HG03108 (cell line): ENCODE data around the gene GRIFIN.
"Not testable (repeated sequence)": the region's sequence is repeated elsewhere in the genome, so short reads cannot be mapped to it uniquely, and the experiment has no call there.

Experiments
- ATAC-seq: cut with Tn5 transposase; IDR thresholded peaks from one replicate; pipeline ENCODE4 v1.9.1; 2021; ENCODE audit warnings: moderate library complexity; ENCODE audit not compliant: unreplicated experiment

GRIFIN gene

GRCh38 chr7:2461268-2462026 lies 14.8 kb downstream of the GRIFIN start:
- no peak for ATAC-seq

DNA sequence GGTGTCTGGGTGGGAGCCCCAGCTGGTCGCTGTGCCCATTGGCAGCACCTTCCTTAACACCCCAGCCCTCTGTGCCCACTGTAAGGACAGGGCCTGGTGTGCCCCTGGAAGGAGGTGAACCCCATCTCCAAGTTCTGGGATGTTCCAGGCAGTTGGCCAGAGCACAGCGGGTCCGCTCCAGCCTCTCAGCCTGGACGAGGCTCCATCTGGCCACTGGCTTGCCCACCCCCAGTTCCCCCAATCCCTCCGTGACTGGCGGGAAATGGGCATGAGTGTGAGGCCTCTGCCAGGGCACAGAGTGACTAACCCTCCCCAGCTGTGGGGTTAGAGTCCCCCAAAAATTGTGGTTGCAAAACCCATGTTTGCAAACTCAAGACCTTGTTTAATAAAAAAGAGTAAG lies 15.6 kb downstream of the GRIFIN start:
- ATAC-seq: no peak

DNA sequence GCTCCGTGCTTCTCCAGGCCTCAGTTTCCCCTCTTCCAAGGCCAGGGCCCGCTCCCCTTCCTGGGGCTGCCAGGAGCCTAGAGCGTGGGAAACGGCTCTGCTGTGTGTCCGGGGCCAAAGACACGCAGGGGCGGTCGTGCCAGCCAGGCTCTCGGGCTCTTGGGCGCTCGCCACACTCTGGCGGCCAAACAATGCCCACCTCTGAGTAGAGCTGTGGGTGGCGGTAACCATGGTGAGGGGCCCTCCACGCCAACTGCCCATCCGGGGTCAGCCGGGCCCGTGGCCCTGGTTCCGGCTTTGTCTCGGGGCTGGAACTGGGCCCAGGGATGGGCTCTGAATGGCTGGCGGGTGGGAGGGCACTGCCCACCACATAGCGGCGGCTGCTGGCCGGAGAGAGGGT lies 16.0 kb downstream of the GRIFIN start:
- ATAC-seq: no peak

- no peak for ATAC-seq
Measured at GRCh38 chr7:2459674-2460073, 16.5 kb downstream of the GRIFIN start.

DNA sequence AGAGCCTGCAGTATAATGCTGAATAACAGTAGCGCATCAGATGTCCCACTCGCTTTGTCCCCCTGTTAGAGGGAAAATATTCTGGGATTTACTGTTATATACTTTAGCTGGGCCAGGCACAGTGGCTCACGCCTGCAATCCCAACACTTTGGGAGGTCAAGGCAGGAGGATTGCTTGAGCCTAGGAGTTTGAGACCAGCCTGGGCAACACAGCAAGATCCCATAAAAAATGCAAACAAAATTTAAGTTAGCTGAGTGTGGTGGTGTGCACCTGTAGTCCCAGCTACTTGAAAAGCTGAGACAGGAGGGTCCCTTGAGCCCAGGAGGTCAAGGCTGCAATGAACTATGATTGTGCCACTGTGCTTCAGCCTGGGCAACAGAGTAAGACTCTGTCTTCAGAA lies 22.3 kb downstream of the GRIFIN start:
- ATAC-seq: not testable (repeated sequence)

DNA sequence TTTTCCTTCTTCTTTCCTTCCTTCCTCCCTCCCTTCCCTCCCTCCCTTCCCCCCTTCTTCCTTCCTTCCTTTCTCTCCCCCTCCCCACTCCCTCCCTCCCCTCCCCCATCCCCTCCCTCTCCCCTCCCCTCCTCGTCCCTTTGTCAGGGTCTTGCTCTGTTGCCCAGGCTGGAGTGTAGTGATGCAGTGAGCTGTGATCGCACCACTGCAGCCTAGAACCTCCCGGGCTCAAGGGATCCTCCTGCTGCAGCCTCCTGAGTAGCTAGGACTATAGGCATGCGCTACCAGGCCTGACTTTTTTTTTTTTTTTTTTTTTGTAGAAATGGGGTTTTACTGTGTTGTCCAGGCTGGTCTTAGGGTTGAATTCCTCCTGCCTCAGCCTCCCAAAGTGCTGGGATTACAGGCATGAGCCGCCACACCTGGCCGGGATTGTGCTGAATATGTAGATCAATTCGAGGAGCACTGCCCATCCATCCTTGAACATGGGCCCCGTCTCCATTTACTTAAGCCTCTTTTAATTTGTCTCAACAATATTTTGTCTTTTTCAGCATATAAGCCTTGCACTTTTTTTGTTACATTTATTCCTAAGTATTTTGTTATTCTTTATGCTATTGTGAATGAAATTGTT lies 23.4 kb downstream of the GRIFIN start:
- no peak for ATAC-seq

DNA sequence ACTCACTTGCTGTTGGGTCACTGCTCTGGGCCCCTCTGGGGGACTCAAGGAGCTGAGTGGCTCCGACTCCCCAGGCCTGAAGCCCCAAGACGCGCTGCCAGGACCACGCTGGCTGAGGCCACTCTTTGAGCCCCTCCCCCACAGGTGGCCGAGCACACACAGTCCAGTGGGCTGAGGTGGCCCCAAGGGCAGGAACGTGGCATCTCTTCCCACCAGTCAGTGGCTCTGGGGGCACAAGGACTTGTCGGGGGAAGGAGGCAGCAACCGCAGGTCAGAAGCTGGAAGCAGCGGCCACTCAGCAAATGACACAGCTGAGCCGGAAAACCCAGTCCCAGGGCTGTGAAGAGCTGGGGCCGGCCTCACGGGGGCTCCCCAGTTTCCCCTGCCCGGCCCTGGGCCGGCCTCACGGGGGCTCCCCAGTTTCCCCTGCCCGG lies 24.1 kb downstream of the GRIFIN start:
- ATAC-seq: peak; percentile 65

GRCh38 chr7:2451171-2452073 lies 24.8 kb downstream of the GRIFIN start:
- peak; percentile 77 for ATAC-seq

DNA sequence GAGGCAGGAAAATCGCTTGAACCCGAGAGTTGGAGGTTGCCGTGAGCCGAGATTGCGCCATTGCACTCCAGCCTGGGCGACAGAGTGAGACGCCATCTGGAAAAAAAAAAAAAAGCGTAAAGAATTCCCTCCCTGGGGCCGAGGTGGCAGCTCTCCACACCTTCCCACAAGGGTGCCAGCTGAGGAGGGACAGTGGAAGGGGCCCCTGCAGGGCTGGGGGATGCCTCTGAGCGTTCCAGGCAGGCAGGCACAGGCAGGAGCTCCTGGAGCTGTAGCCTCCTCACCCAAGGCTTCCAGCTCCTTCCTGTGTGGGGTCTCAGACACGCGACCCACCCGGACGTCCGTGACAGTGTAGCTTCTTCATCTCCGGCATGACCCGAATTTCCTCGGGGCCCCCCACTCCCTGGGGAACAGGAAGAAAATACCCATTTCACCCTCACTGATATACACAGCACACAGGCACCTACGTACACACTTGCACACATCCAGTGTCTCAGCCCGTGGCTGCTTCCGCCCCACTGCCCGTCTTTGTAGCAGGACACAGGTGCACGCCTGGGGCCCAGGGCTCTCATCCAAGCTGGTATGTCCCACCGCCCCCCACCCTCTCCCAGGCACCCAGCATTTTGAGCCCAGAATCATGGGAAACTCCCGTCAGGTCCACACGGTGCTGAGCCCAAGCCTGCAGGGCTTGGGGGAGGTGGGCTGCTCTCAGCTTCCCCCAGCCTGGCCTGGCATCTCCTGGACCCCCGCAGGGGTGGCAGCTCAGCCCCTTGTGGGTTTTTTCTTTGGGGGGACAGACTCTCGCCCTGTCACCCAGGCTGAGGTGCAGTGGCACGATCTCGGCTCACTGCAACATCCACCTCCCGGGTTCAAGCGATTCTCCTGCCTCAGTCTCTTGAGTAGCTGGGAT lies 25.7 kb downstream of the GRIFIN start:
- no peak for ATAC-seq

DNA sequence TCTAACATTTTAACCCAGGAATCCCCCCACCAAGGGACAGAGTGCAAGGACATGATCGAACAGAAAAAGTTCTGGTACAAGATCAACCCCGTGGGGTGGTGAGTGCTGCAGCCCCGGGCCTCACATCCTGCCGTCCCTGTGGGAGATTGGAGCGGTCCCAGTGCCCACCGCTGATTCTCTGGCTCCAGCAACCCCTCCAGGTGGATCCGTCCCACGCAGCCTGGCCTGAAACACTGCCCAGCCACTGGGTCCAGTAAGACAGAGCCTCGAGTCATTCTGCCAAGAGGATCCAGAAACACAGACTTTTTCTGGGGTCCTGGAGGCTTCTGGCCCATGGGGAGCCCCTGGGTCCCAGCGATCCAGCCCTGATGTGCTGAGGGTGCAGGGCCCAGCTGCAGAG lies 29.5 kb downstream of the GRIFIN start:
- no peak for ATAC-seq

DNA sequence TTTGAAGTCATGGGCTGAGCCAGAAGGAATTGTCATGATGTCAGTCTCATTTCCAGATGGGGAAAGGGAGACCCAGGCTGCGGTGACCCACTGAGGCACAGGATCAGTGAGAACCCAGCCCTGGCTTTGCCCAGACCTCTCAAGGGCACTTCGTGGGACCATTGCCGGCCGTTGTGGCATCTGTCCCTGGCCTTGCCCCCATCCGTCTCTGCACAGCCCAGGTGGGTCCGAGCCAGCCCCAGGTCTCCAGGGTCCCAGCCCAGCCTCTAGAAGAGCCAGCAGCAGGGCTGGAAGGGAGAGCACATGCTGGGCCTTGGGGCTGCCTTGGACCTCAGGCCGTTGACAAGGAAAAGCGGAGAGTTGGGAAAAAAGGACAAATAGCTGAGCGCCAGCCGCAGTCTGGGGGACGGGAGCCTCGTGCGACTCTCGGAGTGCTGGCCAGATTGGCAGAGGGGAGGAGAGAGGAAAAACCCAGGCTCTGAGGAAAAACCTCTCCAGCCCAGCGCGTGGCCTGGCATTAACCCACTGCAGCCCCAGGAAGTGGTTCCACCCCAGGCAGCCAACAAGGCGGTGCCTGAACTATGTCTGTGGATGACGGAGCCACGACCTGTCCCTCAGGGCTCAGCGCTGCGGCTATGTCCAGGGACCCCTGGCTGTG lies 30.2 kb downstream of the GRIFIN start:
- ATAC-seq: no peak

DNA sequence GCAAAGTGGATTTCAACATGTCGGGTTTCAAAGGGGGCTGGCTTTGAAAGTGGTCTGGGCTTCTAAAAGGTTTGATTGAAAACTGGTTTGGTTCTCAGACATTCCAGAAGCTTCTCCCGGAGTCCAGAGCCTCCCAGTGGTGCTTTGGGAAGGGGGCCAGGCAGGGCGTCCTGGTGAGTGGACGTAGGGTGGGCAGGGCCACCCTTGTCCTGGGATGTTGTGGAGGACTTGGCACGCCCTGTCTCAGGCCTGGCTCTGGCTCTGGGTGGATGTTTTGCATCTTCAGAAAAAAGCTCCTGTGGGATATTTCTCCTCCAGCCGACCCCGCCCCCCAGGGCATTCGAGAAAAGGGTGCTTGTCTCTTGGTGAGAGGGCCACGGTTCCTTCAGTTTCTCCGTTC lies 31.2 kb downstream of the GRIFIN start:
- ATAC-seq: no peak

GRCh38 chr7:2444476-2444875 lies 31.7 kb downstream of the GRIFIN start:
- ATAC-seq: no peak

- ATAC-seq: no peak
Measured at GRCh38 chr7:2443491-2443890, 32.7 kb downstream of the GRIFIN start.

DNA sequence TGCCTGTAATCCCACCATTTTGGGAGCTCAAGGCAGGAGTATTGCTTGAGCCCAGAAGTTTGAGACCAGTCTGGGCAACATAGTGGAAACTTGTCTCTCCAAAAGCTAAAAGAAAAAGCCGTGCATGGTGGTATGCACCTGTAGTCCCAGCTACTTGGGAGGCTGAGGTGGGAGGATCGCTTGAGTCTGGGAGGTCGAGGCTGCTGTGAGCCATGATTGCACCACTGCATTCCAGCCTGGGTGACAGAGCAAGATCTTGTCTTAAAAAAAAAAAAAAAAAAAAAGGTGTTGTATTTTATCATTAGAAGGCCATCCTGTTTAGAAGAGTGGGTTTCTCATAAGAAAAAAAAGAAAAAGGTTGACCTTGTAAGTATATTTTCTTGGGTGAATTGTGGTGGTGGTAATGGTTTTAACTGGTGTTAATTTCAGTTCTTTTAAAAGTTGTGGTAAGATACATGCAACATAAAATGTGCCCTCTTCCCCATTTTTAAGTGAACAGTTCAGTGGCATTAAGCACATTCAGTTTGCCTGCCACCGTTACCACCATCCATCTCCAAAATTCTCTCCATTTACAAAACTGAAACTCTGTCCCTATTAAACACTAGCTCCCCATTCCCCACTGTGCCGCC lies 34.7 kb downstream of the GRIFIN start:
- no peak for ATAC-seq

DNA sequence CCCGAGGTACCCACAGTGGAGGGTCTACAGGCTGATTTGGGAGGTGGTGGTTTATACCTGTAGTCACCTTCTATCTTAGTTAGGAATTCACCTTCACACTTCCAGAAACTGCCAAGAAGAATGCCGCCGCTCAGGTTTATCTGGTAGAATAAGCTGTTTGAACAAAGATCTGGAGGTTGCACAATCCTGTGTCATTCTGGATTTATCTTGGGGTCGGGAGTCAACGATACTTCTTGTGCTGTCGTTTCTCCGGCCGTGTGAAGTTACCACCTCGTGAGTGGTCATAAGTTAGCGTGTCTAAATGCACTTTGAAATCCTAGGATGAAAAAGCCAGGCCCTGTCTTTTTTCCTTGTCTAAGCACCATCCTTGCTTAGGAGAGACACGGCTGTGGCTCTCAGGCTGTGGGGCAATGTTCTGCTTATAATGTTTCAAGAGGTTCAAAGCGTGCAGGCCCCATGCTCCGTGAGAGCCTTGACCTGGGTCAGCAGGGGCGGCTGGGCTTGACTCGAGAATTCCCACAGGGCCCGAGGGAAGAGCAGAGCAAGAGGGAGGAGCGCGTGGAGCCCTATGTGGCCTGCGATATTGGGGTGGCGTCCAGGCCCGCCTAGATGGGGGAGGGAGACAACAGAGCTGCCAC lies 35.5 kb downstream of the GRIFIN start:
- no peak for ATAC-seq

DNA sequence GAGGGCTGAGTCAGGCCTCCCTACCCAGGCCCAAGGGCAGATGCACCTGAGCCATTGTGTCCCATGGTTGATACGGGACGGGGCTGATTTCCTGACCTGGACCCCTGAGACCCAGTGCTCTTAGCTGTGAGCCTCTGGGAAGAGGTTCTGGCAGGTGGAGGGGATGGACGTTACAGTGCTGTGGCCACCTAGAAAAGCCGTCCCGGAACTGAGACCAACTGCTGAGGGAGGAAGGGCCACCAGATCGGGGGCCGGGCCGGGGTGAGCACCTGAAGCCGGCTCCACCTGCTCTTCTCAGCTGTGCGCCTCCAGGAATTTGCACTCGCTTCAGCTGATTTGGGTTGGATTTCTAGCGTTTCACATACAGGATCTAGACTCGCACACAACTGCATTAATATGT lies 37.4 kb downstream of the GRIFIN start:
- no peak for ATAC-seq

DNA sequence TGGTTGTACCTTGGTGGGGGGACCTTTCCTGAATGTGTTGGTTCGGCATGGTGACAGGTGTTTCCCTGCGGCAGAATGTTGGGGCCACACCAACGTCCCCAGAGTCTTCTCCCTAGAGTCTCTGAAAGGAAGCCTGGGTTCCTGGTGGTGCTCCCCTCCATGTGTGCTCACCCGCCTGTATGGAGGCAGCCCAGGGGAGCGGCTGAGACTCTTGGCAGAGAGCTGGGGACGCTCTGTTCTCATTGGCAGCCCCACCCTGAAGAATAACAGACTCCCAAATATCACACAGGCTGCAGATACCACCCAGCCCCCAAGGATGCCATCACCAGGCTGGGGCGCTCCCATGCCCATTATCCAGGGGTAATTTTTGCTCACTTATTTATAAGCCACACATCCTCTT lies 38.0 kb downstream of the GRIFIN start:
- no peak for ATAC-seq

GRCh38 chr7:2437537-2438148 lies 38.6 kb downstream of the GRIFIN start:
- ATAC-seq: no peak
